HG03439 (cell line): ENCODE measurements around the gene ZMAT5.

Experiments used
- ATAC-seq: cut with Tn5 transposase; IDR thresholded peaks from one replicate; pipeline ENCODE4 v1.9.1; 2021; ENCODE audit warnings: mild to moderate bottlenecking, moderate library complexity; ENCODE audit not compliant: unreplicated experiment

ZMAT5 gene

GRCh38 chr22:29692327-29692640 lies 74.5 kb downstream of the ZMAT5 start:
- no peak for ATAC-seq

DNA sequence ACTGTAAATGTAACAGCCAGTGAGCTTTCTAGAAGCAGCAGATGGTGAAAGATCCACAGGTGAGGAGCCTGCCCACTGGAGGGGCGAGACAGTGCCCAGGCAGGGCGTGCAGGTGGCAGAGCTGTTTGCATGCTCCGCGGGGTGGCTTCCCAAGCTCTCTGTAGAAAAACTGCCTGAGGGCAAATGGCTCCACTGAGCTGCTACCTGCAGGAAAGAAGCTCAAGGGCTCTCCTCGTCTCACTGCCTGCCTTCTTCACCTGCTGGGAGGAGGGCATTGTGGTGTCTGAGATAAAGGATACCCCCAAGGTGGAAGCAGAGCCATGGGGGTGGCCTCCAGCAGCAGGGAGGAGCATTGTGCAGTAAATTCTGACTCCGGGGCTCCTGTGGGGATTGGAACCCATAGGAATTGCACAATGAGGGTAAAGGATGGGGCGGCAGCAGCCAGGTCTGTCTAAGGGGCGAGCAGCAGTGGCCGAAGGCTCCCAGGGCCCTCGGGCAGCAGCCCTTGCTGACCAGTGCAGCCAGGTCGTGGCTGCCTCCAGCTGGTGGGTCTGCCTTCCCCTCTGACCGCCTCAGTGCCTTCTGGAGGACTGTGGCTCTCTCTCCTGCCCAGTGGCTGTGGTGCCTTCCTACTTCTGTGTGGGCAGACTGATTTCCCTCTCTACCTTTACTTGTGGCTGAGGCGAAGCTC lies 75.0 kb downstream of the ZMAT5 start:
- no peak for ATAC-seq

DNA sequence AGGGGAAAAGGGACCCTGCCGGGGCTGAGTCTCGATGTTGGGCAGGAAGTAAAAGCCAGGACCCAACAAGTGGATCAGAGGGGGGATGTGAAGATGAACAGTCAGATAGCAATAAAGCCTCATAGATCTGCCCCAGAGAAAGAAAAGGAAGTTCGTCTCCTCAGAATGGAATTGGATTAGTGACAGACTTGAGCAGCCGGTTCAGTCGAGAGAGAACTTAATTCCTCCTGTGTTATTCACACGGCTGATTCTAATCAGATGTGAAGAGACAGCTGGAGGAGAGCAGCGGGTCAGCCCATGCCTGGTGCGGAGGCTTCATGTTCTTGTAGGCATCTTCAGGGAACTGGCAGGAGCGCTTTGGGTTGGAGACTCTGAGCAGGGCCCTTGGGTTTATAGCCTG lies 76.3 kb downstream of the ZMAT5 start:
- ATAC-seq = no peak

DNA sequence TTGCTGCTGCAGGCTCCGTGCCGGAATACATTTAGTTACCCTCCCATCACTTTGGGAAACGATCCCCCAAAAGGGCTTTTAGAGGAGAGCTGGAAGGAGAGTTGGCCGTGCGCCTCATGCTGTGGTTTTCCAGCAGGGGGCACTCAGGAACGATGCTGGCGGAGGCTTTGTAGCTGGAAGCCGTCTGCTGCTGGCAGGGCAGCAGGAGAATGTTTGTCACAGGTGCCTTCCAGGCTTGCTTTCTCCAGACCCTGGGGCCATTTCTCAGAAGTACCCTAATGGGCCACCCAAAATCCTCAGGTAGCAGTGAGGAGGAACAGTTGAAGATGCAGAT lies 77.0 kb downstream of the ZMAT5 start:
- no peak for ATAC-seq

- no peak for ATAC-seq
Measured at GRCh38 chr22:29689206-29689879, 77.5 kb downstream of the ZMAT5 start.

- ATAC-seq = no peak
Measured at GRCh38 chr22:29684244-29684643, 82.6 kb downstream of the ZMAT5 start.

GRCh38 chr22:29683536-29683935 lies 83.3 kb downstream of the ZMAT5 start:
- no peak for ATAC-seq
